A673 (cell line): ENCODE data around the gene FAM3C. TPM values are rescaled to one million over a fixed set of nuclear protein-coding genes. Genes with fewer than 3 reads are reported as not detected.
A peak's percentile ranks its signal among the peaks of the same experiment; 100 is the strongest.

Source experiments
- BruUV-seq: library from RNA; stranded (reverse); fragments of 400-500 nt; replicated peaks from 2 replicates; lab custom pipeline; 2021; lab: Mats Ljungman, UMichigan
- CTCF ChIA-PET: fragments of 300-600 bp; sonication (Branson Sonifier 250); formaldehyde crosslinking; loops from one replicate; lab custom pipeline; 2022; ENCODE audit warnings: antibody characterized with exemption; lab: Charles Lee
- POLR2A ChIA-PET: fragments of 300-600 bp; sonication (Branson Sonifier 250); formaldehyde crosslinking; loops from one replicate; lab custom pipeline; 2022; ENCODE audit warnings: antibody characterized with exemption; ENCODE audit not compliant: low non-redundant PET; lab: Charles Lee
- DNase-seq: peaks from one replicate; pipeline ENCODE4 v3.0.0-alpha.2; 2015; ENCODE audit warnings: low spot score
- H3K27ac ChIP-seq: fragments of 200-600 bp; sonication (generic); 2 replicates; pipeline ENCODE4 v1.5.1; 2016; ENCODE audit warnings: mixed run types, low read depth, mild to moderate bottlenecking, mixed read lengths, antibody characterized with exemption, low read length; ENCODE audit not compliant: poor library complexity, severe bottlenecking
- H3K27me3 ChIP-seq: fragments of 200-600 bp; sonication (generic); replicated peaks from 2 replicates; pipeline ENCODE4 v1.6.1; 2017; ENCODE audit warnings: mixed run types, low read depth, mild to moderate bottlenecking, mixed read lengths, antibody characterized with exemption, low read length; ENCODE audit not compliant: insufficient read depth, poor library complexity
- H3K36me3 ChIP-seq: fragments of 200-600 bp; sonication (generic); 2 replicates; pipeline ENCODE4 v1.6.1; 2016; ENCODE audit warnings: mixed run types, mild to moderate bottlenecking, mixed read lengths, antibody characterized with exemption, low read length; ENCODE audit not compliant: insufficient read depth, poor library complexity, severe bottlenecking
- H3K4me1 ChIP-seq: fragments of 200-600 bp; sonication (generic); 2 replicates; pipeline ENCODE4 v1.6.1; 2017; ENCODE audit warnings: mixed run types, mild to moderate bottlenecking, mixed read lengths, antibody characterized with exemption, low read length; ENCODE audit not compliant: insufficient read depth, poor library complexity, severe bottlenecking
- H3K4me3 ChIP-seq: fragments of 200-600 bp; sonication (generic); 2 replicates; pipeline ENCODE4 v1.5.1; 2016; ENCODE audit warnings: low read depth, mixed run types, mild to moderate bottlenecking, mixed read lengths, low read length; ENCODE audit not compliant: poor library complexity, severe bottlenecking
- H3K9me3 ChIP-seq: fragments of 200-600 bp; sonication (generic); 2 replicates; pipeline ENCODE4 v1.6.1; 2016; ENCODE audit warnings: mixed run types, low read depth, mild to moderate bottlenecking, mixed read lengths, antibody characterized with exemption, low read length; ENCODE audit not compliant: poor library complexity, severe bottlenecking
- EZH2 ChIP-seq: fragments of 200-600 bp; sonication (generic); IDR thresholded peaks from 2 replicates; pipeline ENCODE4 v1.6.1; 2017; ENCODE audit warnings: borderline replicate concordance, low read depth, mild to moderate bottlenecking, mixed read lengths, antibody characterized with exemption, low read length; ENCODE audit not compliant: poor library complexity, severe bottlenecking
- intact Hi-C: fragments of 100-400 bp; cut with micrococcal nuclease; formaldehyde crosslinking; loops from one replicate; pipeline ENCODE4 v1.10.0; 2022; ENCODE audit not compliant: unreplicated experiment
- total RNA-seq: library from RNA; stranded (reverse); gene quantifications from 2 replicates; pipeline ENCODE4 v1.2.3, GENCODE V29; 2021
- TF ChIP-seq, protein P1 (sequence below): fragments of 300-800, 200-600 bp; sonication (generic); conservative IDR thresholded peaks from 2 replicates; pipeline ENCODE4 v1.5.1; 2017; ENCODE audit warnings: low read depth, mild to moderate bottlenecking, antibody characterized with exemption, low read length, moderate library complexity, mixed read lengths

FAM3C gene
- total RNA-seq, 1 experiment from 2014 or later: 33.0 TPM

DNA sequence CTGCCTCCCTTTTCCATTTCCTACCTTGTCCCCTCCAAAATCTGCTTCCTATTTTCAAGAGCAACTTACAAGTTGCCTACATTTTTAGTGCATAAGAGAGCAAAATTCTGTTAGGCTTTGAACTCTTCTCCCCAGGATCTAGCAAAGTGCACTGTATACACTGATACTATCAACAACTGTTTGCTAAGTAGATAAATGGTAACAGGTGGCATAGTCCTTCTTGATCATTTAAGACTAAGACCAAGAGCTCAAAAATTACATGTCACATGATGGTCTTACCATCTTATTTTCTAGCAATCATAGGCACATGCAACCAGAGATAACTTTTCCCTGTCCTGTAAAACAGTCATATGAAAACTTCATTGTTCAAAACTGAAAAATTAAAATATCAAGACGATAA is 16.2 kb downstream of the FAM3C start:
- no TSS peak for BruUV-seq
- no peak for TF ChIP-seq EZH2
- TF ChIP-seq, protein P1, sequence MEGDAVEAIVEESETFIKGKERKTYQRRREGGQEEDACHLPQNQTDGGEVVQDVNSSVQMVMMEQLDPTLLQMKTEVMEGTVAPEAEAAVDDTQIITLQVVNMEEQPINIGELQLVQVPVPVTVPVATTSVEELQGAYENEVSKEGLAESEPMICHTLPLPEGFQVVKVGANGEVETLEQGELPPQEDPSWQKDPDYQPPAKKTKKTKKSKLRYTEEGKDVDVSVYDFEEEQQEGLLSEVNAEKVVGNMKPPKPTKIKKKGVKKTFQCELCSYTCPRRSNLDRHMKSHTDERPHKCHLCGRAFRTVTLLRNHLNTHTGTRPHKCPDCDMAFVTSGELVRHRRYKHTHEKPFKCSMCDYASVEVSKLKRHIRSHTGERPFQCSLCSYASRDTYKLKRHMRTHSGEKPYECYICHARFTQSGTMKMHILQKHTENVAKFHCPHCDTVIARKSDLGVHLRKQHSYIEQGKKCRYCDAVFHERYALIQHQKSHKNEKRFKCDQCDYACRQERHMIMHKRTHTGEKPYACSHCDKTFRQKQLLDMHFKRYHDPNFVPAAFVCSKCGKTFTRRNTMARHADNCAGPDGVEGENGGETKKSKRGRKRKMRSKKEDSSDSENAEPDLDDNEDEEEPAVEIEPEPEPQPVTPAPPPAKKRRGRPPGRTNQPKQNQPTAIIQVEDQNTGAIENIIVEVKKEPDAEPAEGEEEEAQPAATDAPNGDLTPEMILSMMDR: no peak
- no peak for DNase-seq
- Histone ChIP-seq H3K27ac (no peak overlapping the region), H3K27me3 (no peaks in the 10 kb centered on the region), H3K9me3 (no peaks in the 10 kb centered on the region), H3K4me1 (peaks cover 5% of the 10 kb centered on the region), H3K36me3 (no peaks in the 10 kb centered on the region), H3K4me3 (no peak overlapping the region)
- intact Hi-C loops: no loop called here
- POLR2A ChIA-PET: no interaction called here
- CTCF ChIA-PET: interaction anchor here (1.2 kb wide), 1 partner anchor 16 kb away, joined by 3 read pairs; the partner anchor contains the start of gene FAM3C

DNA sequence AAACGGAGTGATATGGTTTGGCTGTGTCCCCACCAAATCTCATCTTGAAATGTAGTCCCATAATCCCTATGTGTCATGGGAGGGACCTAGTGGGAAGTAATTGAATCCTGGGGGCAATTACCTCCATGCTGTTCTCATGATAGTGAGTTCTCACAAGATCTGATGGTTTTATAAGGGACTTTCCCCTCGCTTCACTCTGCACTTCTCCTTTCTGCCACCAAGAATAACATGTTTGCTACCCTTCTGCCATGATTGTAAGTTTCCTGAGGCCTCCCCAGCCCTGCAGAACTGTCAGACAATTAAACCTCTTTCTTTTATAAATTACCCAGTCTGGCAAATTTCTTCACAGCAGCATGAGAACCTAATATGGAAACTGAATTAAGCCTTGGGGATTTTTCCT is 19.1 kb downstream of the FAM3C start:
- TF ChIP-seq EZH2: no peak
- TF ChIP-seq, protein P1: no peak
- Histone ChIP-seq H3K4me1 (peaks cover 18% of the 10 kb centered on the region), H3K27ac (no peak overlapping the region), H3K4me3 (no peak overlapping the region), H3K27me3 (no peaks in the 10 kb centered on the region), H3K9me3 (no peaks in the 10 kb centered on the region), H3K36me3 (no peaks in the 10 kb centered on the region)
- BruUV-seq: no TSS peak
- intact Hi-C loops: no loop called here
- ChIA-PET POLR2A (no interaction called here), CTCF (no interaction called here)
- DNase-seq: no peak

DNA sequence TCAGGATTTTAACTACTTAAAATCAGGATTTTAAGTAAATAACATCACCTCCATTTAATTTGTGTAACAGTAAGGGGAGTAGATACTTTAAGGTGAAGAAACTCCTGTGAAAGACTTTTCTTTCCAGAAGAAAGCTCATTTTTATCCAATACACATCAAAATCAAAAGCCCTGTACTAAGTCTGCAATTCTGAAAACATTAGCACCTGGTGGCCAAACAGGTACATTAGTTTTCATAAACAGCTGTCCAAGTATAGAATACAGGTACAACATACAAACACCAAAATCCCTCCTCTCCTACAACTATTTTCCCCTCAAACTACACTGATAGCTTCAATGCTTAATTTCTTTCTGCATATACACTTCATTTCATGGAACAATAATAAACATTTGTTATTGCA is 22.9 kb downstream of the FAM3C start:
- POLR2A ChIA-PET: no interaction called here
- Histone ChIP-seq H3K36me3 (peaks cover 3% of the 10 kb centered on the region), H3K4me1 (peaks cover 39% of the 10 kb centered on the region), H3K27me3 (no peaks in the 10 kb centered on the region), H3K9me3 (no peaks in the 10 kb centered on the region), H3K4me3 (no peak overlapping the region), H3K27ac (peak overlapping the region; percentile 28)
- DNase-seq: no peak
- CTCF ChIA-PET: interaction anchor here (0.8 kb wide), 1 partner anchor 13 kb away, joined by 4 read pairs; no protein-coding TSS in a partner anchor
- BruUV-seq: no TSS peak
- intact Hi-C loops: loop anchor here (5.0 kb wide), 1 partner anchor 229 kb away; no protein-coding TSS in a partner anchor
- TF ChIP-seq EZH2: no peak
- TF ChIP-seq, protein P1: no peak
